GM21381 (cell line): ENCODE measurements around the gene LRRC27.
"Not testable (repeated sequence)": the region's sequence is repeated elsewhere in the genome, so short reads cannot be mapped to it uniquely, and the experiment has no call there.

Experiments
- ATAC-seq: cut with Tn5 transposase; IDR thresholded peaks from one replicate; pipeline ENCODE4 v1.9.1; 2021; ENCODE audit warnings: mild to moderate bottlenecking, moderate library complexity; ENCODE audit not compliant: unreplicated experiment

LRRC27 gene

DNA sequence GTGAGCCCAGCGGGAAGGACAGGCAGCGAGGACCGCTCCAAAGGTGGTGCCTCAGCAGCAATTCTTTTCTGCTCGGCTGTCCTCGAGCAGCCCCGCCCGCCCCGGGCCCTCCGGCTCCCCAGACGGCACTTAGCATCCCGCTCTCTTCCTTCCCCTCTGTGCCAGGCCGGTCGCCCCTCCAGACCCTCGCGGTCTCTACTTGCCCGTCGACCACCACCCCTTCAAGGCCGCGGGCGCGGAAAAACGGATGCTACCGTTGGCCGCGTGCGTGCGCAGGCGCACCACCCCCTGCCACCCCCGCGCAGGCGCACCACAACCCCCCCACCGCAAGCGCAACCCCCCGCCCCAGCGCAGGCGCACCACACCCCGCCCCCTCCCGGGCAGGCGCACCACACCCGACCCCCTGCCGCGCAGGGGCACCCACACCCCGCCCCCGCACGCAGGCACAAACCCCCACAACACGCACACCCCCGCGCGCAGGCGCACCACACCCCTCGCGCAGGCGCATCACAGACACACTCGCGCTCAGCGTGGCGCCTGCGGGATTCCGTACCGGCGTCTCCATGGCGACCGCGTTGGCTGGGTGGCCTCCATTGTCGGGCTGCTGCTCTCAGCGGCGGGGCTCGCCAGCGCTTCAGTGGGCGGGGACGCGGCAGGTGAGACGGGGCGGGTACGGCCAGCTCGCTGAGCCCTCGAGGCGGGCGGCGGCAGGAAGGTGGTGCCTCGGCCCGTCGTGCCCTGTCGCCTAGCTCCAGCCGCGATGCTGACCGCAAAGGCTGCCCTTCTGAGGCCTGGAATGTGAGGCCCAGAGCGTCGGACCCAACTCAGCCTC is at the start of gene LRRC27:
Gene LRRC27, plus strand, starts transcription at position 593 of the 832 bp plus-strand sequence. CDS start 1,332 bp downstream, outside the sequence.
- ATAC-seq = peak; percentile 67

DNA sequence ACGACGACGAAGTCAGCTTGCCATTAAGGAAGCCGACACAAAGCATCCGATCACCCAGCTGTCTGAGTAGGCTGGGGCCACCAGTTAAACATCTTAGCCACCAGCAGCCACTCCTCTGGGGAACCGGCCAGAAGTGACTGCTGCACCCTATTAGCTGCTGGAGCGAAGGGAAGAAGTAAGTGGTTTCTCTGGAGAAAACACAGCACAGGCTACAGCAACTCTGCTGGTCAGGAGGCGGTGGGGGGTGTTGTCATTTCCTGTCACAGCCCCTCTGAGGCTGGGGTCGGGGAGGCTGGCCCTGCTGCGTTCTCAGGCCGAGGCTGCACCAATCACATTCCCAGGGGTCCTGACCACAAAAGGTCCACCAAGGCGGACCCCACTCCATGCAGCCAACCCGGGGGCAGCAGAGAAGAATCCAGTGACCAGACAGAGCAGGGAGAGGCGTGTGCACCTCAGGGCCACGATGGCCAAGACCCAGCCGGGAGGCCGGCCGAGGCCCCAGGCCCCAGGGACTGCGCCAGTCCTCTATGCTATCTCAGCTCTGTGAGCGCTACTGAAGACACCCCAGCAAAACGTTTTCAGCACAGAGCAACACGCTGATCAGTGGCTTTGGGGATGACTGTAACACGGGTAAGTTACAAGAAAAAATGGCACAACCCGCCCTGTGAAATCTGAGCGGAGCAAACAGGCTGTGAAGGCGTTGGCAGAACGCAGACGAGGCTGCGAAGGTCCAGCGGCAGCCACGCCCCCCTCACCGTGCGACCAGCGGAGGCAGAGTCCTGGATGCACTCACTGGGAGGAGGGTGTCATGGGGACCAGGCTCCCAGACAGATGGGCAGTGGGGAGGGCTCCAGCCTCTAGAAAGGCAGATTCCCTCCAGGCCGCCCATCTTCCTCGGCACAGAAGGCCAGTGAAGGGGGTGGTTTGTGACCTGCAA is 49.1 kb upstream of the LRRC27 start:
- no peak for ATAC-seq

DNA sequence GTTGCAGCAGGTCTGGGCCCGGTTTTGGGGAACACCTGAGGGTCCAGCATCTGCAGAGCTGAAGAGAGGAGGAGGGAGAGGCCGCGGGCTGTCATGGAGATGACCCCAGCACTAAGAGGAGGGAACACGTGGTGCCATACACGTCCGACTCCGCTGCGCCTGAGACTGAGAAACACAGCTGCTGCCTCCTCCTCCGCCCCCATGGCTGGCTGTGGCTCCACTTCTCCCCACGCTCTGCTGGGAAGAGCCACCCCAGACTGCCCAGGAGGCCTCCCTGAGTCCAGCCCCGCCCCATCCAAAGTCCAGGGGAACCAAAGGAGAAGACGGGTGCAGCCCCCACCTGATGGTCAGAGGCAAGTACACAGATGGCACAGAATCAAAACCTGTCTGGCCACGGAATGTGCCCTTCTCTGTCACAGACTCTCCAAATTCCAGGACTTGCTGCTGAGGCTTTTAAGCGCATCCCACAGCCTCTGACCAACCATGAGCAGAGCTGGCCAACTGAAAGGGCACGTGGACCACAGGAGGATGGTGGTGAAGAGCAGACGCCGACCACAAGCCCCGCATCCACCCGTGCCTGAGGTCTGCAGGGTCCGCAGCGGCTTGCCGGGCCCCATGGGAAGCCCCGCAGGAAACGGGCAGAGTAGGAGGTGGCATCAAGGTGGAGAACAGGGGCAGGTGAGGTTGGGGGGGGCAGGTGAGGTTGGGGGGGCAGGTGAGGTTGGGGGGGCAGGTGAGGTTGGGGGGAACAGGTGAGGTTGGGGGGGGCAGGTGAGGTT is 48.2 kb upstream of the LRRC27 start:
- no peak for ATAC-seq

DNA sequence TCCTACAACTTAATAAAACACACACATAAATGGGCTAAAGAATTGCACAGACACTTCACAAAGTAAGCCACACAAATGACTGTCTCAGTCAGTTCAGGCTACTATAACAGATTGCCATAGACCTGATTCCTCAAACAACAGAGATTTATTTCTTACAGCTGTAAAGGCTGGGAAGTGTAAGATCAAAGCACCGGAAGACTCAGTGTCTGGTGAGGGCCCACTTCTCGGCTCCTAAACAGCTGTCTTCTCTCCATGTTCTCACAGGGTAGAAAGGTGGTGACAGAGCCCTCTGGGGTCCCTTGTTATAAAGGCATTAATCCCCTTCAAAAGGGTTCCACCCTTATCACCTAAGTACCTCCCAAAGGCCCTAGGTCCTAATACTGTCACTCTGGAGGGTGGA is 42.6 kb upstream of the LRRC27 start:
- no peak for ATAC-seq

DNA sequence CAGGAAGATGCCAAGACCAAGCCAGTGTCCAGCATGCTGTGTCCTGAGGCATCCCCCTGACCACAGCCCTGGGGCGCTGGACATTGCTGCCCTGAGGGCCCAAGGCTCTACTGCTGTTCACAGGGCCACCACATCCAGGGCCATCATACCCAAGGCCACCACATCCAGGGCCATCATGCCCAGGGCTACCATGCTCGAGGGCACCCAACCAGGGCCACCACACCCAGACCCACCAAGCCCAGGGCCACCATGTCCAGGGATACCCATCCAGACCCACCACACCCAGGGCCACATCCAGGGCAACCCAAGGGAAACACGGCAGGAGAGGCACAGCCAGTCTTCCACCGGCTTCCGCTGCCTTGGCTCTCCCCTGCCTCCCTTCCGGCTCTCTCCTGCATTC is 41.4 kb upstream of the LRRC27 start:
- no peak for ATAC-seq

DNA sequence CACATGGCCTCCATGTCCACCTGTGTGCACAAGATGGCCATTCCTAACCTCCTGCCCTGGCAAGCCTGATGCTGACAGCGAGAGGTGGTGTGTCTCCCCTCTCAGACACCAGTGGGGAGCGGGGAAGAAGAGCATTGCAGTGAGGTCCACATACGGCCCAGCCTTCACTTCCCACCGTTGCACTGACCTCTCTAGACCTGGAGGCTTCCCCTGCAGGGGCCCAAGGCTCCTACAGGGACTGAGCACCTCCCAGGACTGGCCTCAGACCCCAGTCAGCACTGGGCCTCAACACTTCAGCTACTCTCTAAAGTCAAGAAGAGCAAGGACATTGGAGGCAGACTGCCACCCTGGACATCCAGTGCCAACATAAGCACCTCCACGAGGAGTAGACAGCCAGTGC is 40.2 kb upstream of the LRRC27 start:
- ATAC-seq = no peak

DNA sequence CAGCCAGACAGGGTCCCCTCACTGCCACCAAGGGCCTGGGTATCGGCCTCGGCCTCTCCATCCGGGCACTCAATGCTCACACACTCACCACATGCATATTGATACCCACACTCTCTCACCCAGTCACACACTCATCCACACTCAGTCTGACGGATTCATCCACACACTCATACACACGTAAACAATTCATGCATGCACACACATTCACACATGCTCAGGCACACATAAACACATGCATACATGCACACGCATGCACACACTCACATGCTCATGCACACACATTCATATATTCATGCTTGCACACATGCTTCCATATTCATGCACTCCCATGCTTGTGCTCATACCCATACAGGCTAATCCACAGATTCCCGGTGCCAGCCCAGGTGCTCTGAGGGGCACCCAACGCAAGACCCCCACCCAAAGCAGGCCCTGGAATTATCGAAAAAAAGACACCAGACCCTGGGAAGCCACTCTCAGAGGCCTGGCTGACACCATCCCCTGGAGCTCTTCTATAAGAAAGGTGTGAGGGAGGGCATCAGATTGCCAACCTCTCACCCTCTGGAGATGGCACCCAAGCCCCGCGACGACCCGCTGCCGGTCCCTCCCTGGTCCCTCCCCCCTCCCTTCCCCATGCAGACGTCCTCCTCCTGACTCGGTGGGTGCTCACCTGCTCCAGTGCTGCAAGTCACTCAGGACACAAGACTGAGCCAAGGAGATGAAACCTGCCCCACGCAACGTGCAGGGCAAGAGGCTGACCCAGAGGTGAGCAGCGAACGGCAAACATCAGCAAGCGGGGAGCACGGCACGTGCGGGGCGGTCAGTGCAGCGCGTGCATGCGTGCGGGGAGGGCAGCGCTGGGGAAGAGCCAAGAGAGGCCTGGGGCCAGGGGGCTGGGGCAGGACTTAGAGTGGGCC is 39.4 kb upstream of the LRRC27 start:
- ATAC-seq = no peak

DNA sequence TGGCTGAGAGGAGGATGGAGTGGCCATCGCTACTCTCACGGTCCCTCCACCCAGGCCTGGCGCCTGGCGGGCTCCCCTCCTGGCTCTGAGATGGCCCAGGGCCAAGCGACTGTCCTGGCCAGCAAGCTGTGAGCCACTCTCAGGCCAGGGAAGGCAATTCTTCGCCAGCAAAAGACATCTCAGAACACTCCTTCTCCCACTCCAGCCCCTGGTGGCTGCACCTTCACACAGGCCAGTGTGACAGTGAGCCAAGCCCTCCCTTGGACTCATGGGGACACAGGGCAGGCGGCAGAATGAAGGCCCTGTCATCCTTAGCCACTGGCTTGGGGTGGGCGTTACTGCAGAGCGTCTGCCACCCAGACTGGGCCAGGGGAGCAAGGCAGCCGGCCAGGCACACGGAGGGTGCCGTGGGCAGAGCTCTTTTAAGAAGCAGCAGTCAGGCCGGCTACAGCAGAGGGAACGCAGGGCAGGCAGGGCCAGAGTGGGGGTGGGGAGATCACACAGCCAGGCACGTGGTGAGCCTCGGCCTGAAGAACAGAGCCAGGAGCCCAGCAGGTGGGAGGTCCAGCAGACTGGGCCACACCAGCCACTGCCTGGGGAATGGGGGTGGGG is 38.7 kb upstream of the LRRC27 start:
- no peak for ATAC-seq

DNA sequence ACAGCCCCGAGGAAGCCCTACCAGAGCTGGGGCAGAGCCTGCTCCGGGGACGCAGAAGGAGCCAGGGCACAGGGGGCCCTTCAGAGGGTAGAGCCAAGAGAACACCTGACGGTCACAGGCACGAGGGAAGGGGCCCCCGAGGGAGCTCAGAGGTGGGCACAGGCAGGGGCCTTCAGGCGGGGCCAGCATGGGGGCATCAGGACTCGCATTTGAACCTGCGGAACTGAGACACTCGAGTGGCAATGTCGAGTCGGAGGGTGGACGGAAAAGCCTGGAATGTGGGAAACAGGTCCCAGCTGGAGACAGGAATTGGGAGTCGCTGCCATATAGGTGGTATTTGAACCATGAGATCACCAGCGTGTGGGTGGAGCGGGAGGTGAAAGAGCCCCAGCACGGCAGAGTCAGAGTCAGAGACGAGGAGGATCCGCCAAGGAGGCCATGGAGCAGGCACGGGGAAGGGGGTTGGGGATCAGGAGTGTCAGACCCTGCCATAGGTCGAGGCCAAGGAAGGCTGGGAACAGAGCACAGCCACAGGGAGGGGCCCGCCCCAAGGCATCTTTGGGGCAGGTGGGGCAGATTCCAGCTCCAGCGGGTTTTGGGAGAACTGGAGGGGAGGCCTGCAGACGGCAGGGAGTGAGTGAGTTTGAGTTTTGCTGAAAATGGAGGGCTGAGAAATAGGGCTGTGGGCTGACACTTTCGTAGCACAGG is 38.0 kb upstream of the LRRC27 start:
- ATAC-seq = no peak

DNA sequence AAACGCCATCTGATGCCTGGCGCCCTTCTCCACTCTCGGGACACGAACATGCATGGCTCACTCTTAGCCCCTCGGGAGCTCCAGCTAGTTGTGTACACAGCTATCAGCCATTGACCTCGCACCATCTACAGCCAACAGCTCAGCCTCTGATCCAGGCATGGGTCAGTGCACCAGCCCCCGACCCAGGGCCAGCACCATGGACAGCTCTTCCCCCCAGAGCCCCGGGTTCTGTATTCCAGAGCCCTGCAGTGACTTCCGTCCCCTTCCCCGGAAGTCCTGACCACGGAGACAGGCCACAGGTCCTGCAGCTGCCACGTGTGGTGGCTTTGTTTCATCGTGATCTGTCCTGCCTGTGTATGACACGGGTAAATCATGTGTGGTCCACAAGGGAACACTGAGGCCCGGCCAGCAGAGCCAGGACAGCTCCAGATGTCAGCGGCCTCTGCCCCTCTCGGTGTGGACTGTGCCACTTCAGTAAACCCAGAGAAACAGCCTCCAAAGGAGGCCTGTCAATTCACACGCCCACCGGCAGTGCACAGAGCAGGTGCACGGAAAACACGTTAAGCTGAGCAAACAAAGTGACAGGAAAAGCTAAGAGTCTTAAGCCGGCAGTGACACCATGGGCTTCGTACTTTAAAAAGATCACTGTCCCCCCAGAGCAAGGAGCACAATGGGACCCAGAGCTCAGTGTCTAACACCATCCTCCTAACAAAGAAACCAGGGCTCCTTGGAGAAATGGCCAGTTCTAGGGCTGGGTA is 37.3 kb upstream of the LRRC27 start:
- ATAC-seq = no peak

DNA sequence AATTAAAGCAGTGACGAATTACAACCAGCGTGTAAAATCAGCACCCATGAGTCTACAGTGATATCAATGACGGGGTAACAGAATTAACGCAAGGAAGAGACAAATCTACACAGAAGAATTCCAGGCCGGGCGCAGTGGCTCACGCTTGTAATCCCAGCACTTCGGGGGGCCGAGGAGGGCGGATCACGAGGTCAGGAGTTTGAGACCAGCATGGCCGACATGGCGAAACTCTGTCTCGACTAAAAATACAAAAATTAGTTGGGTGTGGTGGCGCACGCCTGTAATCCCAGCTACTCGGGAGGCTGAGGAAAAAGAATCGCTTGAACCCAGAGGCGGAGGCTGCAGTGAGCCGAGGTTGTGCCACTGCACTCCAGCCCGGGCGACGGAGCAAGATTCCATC is 36.5 kb upstream of the LRRC27 start:
- ATAC-seq = not testable (repeated sequence)

DNA sequence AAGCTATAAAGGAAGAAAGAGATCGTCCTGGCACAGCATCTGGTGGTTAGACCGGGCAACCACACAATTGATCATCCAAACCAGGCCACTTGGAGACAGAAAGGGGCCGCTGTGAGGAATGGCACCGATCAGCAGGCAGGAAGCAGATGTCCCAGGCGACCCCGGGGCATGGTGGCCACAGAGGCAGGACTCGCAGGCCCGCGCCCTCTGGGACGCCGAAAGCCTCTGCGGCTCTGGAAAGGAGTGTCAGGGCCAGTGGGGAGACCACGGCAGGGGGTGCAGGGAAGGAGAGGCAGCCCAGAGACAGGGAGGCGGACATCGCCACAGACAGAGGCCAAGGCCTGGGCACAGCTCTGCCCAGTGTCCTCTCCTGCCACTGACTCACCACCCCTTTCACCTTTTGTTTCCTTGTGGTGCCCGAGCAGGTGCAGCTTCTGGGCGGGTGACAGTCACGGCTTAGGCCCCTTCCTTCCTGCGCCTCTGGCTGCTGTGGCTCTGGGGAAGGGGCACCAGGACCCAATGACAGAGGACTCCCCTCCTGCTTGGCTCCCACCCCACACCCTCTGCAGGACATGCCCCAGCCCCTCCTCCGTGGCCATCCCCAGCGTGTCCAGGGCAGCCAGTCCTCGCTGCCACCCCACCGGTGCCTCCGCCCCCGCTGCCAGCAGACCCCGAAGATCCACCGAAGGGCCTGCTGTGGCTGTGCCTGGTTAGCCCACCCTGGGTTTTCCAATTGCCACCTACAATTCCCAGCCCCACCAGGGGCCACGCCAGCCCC is 35.1 kb upstream of the LRRC27 start:
- ATAC-seq = no peak

DNA sequence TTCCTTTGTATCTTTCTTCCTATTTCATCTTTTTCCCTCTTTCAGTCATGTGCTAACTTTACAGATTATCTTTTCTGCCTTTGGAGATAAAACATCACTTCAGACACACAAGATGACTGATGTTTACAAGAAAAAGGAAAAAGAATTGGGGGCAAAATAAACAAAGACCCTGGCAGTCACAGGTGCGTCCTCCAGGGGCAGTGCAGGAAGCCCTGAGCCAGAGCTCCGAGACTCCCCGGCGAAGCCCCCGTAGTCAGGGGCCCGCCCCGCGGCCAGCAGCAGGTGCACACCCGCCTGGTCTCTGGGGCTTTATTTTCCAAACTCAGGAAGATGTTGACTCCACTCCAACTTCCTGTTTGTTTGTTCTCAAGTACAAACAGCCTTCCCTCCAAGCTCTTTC is 34.5 kb upstream of the LRRC27 start:
- ATAC-seq = no peak

DNA sequence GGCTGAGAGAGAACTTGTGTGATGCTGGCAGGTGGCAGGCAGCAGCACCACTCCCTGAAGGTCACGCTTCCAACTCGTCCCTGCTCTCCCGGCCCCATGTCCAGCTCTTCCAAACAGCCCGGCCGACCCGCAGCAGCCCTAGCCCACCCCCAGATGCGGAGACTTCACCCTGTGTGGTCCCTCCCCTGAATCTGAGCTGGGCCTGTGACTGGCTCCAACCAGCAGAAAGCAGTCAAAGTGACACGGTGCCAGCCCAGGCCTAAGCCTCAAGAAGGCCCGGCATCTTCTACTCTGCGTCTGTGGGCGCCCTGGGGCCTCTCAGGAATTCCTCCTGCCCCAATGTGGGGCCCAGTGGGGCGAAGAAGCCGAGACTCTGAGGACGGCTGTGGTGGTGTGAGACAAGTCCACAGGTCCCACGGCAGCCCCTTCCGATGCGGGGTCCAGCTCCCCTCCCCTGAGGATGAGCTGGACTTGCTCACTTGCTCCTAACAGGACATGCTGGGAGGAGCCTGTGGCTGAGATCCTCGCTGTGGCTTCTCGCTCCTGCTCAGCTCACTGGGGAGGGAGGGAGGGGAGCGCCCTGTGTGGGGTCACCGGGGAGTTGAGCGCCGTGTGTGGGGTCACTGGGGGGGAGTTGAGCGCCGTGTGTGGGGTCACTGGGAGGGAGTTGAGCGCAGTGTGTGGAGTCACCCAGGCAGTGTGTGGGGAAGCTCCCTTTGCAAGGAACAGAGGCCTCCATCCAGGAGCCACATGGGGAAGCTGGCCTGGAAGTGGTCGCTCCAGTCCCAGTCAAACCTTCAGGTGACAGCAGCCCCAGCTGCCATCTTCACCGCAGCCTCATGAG is 33.7 kb upstream of the LRRC27 start:
- ATAC-seq = no peak

DNA sequence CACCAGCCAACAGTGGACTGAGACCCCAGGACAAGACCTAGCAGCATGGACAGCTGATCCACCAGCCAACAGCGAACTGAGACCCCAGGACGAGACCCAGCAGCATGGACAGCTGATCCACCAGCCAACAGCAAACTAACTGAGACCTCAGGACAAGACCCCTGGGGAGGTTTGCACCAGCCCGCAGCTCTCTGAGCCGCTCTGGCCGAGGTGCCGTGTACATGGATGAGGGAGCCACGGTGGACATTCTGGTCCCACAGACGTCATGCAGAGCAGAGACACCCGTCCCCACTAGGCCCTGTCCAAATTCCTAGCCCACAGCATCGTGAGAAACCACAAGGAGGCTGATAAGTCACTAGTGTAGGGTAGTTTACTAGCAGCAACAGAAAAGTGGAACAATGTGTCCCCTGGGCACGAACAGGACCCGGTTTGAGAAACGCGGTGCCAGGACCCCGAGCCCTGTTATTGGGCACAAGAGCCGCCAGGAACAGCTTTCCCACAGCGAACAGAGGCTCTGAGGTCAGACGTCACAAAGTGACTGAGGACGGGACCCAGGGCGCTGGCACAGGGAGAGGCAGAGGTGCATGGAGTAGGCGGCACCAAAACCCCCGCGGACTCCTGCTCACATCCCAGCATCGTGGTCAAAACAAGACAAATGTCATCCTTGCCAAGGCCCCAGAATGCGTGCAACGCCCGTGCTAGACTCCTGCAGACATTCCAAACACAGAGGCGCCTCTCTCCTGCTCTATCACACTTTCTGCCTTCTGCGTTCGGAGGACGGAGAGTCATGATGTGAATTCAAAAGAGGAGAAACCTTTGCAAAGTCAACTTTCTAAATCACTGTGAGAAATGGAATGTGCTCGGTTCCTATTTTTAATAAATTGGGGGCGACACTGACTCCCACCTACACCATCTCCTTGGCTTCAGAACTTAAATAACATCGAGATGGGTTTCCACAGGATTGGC is 32.3 kb upstream of the LRRC27 start:
- ATAC-seq = no peak
